Endothelial cell of umbilical vein (primary cell): Measurements from ENCODE around the gene MVB12B. TPM values are rescaled to one million over a fixed set of nuclear protein-coding genes. Genes with fewer than 3 reads are reported as not detected.

ENCODE experiments used
- BruUV-seq: library from RNA; stranded (reverse); fragments of 400-500 nt; replicated peaks from 2 replicates; lab custom pipeline; 2021; lab: Mats Ljungman, UMichigan
- CTCF ChIA-PET: fragments of 300-600, 350-600 bp; sonication (Branson Sonifier 250); formaldehyde crosslinking; loops from one replicate; lab custom pipeline; 2021; ENCODE audit warnings: antibody characterized with exemption, inconsistent platforms; lab: Charles Lee
- POLR2A ChIA-PET: fragments of 300-600, 350-600 bp; sonication (Branson Sonifier 250); formaldehyde crosslinking; loops from one replicate; lab custom pipeline; 2021; ENCODE audit warnings: antibody characterized with exemption, inconsistent platforms; lab: Charles Lee
- DNase-seq: peaks from one replicate; pipeline ENCODE4 v3.0.0-alpha.2; 2011; ENCODE audit warnings: low read depth, low spot score
- FAIRE-seq: peaks from 2 replicates; lab custom pipeline; 2011; peaks lifted over from hg19 to GRCh38; lab: Jason Lieb, UNC
- H2AFZ ChIP-seq: 2 replicates; pipeline ENCODE4 v1.6.0; 2012; ENCODE audit warnings: low read depth, low read length, control low read depth, inconsistent platforms
- H3K27ac ChIP-seq: 2 replicates; pipeline ENCODE4 v1.5.1; 2011; ENCODE audit warnings: low read depth, mild to moderate bottlenecking, control low read depth, low read length, moderate library complexity; ENCODE audit not compliant: insufficient read depth
- H3K27me3 ChIP-seq, 2 experiments: 2 replicates each; pipeline versions ENCODE4 v1.6.0 to v1.6.1; 2011; ENCODE audit warnings: low read length in 2 of 2, mixed read lengths in 1 of 2; ENCODE audit not compliant: control insufficient read depth in 2 of 2, insufficient read depth in 2 of 2
- H3K36me3 ChIP-seq, 2 experiments: 2 replicates in 1 of 2; 3 replicates in 1 of 2; pipeline ENCODE4 v1.5.1; 2011; ENCODE audit warnings: low read length in 2 of 2, mild to moderate bottlenecking in 1 of 2, moderate library complexity in 1 of 2; ENCODE audit not compliant: control insufficient read depth in 2 of 2, insufficient read depth in 2 of 2; ENCODE audit errors: extremely low read depth in 1 of 2
- H3K4me1 ChIP-seq: 3 replicates; pipeline ENCODE4 v1.5.1; 2011; ENCODE audit warnings: mild to moderate bottlenecking, low read length; ENCODE audit not compliant: control insufficient read depth, insufficient read depth; ENCODE audit errors: extremely low read depth
- H3K4me2 ChIP-seq: 2 replicates; pipeline ENCODE4 v1.6.1; 2011; ENCODE audit warnings: low read length, control low read depth, mixed read lengths; ENCODE audit not compliant: insufficient read depth
- H3K4me3 ChIP-seq, 3 experiments: fragments of 200-600 bp in 1 of 3; sonication (generic), shearing (Covaris generic) in 1 of 3; replicated peaks in 1 of 3; 2 replicates each; pipeline ENCODE4 v1.5.1; 2011 to 2016; ENCODE audit warnings: control low read depth in 3 of 3, low read length in 3 of 3, mild to moderate bottlenecking in 2 of 3, inconsistent platforms in 1 of 3, low read depth in 1 of 3, moderate library complexity in 1 of 3; ENCODE audit not compliant: insufficient read depth in 1 of 3
- H3K79me2 ChIP-seq: 2 replicates; pipeline ENCODE4 v1.6.0; 2012; ENCODE audit warnings: low read length, inconsistent platforms; ENCODE audit not compliant: control insufficient read depth, insufficient read depth
- H3K9ac ChIP-seq: replicated peaks from 2 replicates; pipeline ENCODE3; 2011; ENCODE audit warnings: low read length, control low read depth; ENCODE audit not compliant: insufficient read depth; ENCODE audit errors: extremely low read depth
- H3K9me1 ChIP-seq: replicated peaks from 3 replicates; pipeline ENCODE4 v1.6.0; 2011; ENCODE audit warnings: mild to moderate bottlenecking, low read length; ENCODE audit not compliant: control insufficient read depth, insufficient read depth; ENCODE audit errors: extremely low read depth
- H3K9me3 ChIP-seq: replicated peaks from 2 replicates; pipeline ENCODE4 v1.5.1; 2012; ENCODE audit warnings: low read length, inconsistent platforms; ENCODE audit not compliant: control insufficient read depth, insufficient read depth
- H4K20me1 ChIP-seq: replicated peaks from 2 replicates; pipeline ENCODE3; 2011; ENCODE audit warnings: mild to moderate bottlenecking, low read length; ENCODE audit not compliant: control insufficient read depth, insufficient read depth; ENCODE audit errors: extremely low read depth
- MYC ChIP-seq: IDR thresholded peaks from one replicate; pipeline ENCODE4 v1.6.1; 2011; ENCODE audit warnings: mild to moderate bottlenecking, low read depth, low read length
- POLR2A ChIP-seq: IDR thresholded peaks from 2 replicates; pipeline ENCODE4 v1.6.1; 2012; ENCODE audit warnings: low read depth, mild to moderate bottlenecking, control low read depth, low read length
- POLR2AphosphoS5 ChIP-seq: IDR thresholded peaks from 2 replicates; pipeline ENCODE4 v1.6.1; 2012; ENCODE audit warnings: low read depth, mild to moderate bottlenecking, control low read depth, low read length, moderate library complexity; ENCODE audit not compliant: insufficient read depth
- dilution Hi-C: fragments of 300-500 bp; cut with MboI; formaldehyde crosslinking; loops from one replicate; pipeline ENCODE4 v1.15.0; 2019; ENCODE audit warnings: low sequenced_read_pairs; ENCODE audit not compliant: extremely low pct_ligation_motif_present
- intact Hi-C: fragments of 100-400 bp; cut with micrococcal nuclease; formaldehyde crosslinking; loops from one replicate; pipeline ENCODE4 v1.10.0; 2022
- polyA plus RNA-seq, 4 experiments: library from polyadenylated mRNA; depleted of rRNA in 3 of 4; stranded (reverse) in 3 of 4; unstranded in 1 of 4; fragments of >200 nt; gene quantifications; 2 replicates each; pipeline versions ENCODE4 v1.2.1 to v1.2.3, GENCODE V29; 2011 to 2012; ENCODE audit warnings: missing spikeins in 1 of 4
- total RNA-seq: library from RNA; stranded (reverse); gene quantifications from 2 replicates; pipeline ENCODE4 v1.2.3, GENCODE V29; 2021
- TF ChIP-seq, protein P1 (sequence below), 2 donors: IDR thresholded peaks; 1 replicate in 1 of 2; 2 replicates in 1 of 2; pipeline ENCODE4 v1.5.1; 2011; ENCODE audit warnings: low read length in 2 of 2, mild to moderate bottlenecking in 2 of 2, moderate library complexity in 2 of 2, control low read depth in 1 of 2, inconsistent platforms in 1 of 2, low read depth in 1 of 2; ENCODE audit not compliant: insufficient read depth in 1 of 2; ENCODE audit errors: extremely low read depth in 1 of 2
- TF ChIP-seq, protein P2 (sequence below): IDR thresholded peaks from 2 replicates; pipeline ENCODE4 v1.6.1; 2011; ENCODE audit not compliant: insufficient read depth, insufficient read length

MVB12B gene
- total and polyA plus RNA-seq, 2 donors (not counting 3 experiments of a cell fraction or from before 2014, with no cell fraction given), result 6.6 to 17.3 TPM

DNA sequence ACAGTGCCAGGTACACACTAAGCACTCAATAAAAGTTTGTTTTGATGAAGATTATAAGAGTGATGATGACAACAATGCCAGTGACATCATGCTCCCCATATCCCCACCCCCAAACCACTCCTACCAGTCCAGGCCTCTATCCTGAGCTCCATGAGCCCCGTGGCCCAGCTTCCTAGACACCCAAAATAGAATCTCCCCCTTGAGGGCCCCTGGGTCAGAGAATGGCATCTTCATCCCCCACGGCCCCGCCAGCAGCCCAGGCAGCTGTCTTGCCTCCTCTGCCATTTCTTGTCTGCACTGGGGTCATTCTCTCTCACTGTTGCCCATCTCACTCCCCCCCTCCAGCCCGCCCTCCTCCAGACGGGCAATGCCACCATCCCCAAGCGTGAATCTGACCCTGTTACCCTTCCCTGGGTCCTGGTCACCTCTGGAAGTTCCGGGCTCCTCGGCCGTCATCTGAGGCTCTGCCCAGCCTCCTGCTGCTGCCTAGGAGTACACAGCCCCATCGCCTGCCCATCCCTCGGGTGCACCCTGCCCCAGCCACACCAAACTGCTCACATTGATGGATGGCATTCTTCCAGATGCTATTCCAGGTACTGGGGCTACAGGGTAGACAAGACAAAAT lies 210.3 kb downstream of the MVB12B start:
- H3K27me3 ChIP-seq, result peaks cover 22 to 35% of the 10 kb centered on the region in 2 experiments

More for the DNA sequence above, 210.3 kb downstream of the MVB12B start:
- H3K36me3 ChIP-seq, result no peaks in the 10 kb centered on the region
- intact Hi-C loops (no loop called here), dilution Hi-C loops (no loop called here)
- no peaks in the 10 kb centered on the region for H4K20me1 ChIP-seq
- no peak overlapping the region for H2AFZ ChIP-seq
- H3K9me1 ChIP-seq, result no peaks in the 10 kb centered on the region
- H3K9ac ChIP-seq, result no peak overlapping the region
- no peaks in the 10 kb centered on the region for H3K4me1 ChIP-seq
- BruUV-seq, result no TSS peak
- H3K9me3 ChIP-seq, result no peaks in the 10 kb centered on the region
- TF ChIP-seq POLR2A (no peak), MYC (no peak), POLR2AphosphoS5 (no peak)
- TF ChIP-seq, protein P1, sequence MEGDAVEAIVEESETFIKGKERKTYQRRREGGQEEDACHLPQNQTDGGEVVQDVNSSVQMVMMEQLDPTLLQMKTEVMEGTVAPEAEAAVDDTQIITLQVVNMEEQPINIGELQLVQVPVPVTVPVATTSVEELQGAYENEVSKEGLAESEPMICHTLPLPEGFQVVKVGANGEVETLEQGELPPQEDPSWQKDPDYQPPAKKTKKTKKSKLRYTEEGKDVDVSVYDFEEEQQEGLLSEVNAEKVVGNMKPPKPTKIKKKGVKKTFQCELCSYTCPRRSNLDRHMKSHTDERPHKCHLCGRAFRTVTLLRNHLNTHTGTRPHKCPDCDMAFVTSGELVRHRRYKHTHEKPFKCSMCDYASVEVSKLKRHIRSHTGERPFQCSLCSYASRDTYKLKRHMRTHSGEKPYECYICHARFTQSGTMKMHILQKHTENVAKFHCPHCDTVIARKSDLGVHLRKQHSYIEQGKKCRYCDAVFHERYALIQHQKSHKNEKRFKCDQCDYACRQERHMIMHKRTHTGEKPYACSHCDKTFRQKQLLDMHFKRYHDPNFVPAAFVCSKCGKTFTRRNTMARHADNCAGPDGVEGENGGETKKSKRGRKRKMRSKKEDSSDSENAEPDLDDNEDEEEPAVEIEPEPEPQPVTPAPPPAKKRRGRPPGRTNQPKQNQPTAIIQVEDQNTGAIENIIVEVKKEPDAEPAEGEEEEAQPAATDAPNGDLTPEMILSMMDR (IDR thresholded peaks at IDR 0.05; ENCODE audit: extremely low read depth in 1 of 2, insufficient read depth in 1 of 2, low read depth in 1 of 2, low read length in 2 of 2), result no peak
- TF ChIP-seq, protein P2, sequence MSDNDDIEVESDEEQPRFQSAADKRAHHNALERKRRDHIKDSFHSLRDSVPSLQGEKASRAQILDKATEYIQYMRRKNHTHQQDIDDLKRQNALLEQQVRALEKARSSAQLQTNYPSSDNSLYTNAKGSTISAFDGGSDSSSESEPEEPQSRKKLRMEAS, result no peak
- H3K4me3 ChIP-seq, result no peak overlapping the region
- DNase-seq (no peak), FAIRE-seq (no peak)
- no peaks in the 10 kb centered on the region for H3K79me2 ChIP-seq
- POLR2A ChIA-PET, result no interaction called here
- CTCF ChIA-PET, result no interaction called here
- H3K4me2 ChIP-seq, result no peak overlapping the region
- H3K27ac ChIP-seq, result no peak overlapping the region
